ENCODE measurements around the gene TIAM1.

- TF ChIP-seq EP300 (IDR thresholded peaks at IDR 0.05) (no peak), CTCF (IDR thresholded peaks at IDR 0.05) (no peak)
These were observed 10.1 kb upstream of the TIAM1 start for GRCh38 chr21:31354122-31354521.
